ENCODE measurements around the gene CLC. TPM values are rescaled to one million over a fixed set of nuclear protein-coding genes. Genes with fewer than 3 reads are reported as not detected.

Gene CLC
- total and polyA plus RNA-seq, 11 donors, result 0.15 to 8.2 (median 1.2) TPM; not detected in 8

DNA sequence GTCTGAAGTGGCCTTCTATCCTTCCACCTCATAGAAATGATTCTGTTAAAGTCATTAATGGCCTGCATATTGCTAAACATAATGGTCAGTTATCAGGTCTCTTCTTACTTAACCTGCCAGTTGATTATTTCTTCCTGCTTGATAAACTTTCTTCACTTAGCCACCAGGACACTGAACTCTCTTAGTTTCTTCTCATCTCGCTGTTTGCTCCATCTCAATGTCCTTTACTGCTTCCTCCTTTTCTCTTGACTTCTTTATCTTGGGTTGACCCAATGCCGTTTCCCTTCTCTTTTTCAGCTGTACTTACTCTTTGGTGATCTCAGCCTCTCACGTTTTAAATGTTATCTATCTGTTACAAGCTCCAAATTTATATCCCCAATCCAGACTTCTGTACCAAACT is 17.1 kb upstream of the CLC start:
- no peaks in the 10 kb centered on the region for H3K9me3 ChIP-seq

DNA sequence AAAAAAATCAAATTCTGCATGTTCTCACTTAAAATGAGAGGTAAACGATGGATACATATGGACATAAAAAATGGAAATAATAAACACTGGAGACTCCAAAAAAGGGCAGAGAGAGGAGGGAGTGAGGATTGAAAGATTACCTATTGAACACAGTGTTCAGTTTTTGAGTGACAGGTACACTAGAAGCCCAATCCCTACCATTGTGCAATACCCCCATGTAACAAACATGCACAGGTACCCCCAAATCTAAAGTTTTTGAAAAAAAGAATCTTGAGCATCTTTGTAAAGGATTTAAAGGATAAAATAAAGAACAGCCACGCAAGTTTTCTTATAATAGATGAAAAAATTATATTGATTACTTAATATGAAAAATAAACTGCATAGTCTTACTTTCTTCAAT is 16.7 kb upstream of the CLC start:
- WGBS, 4 donors, result 67 to 77% (median 67%) methylated on average over 2 of the region's 2 CpGs

More for the DNA sequence above, 17.1 kb upstream of the CLC start:
- H3K27ac ChIP-seq, result no peak overlapping the region
- H3K4me3 ChIP-seq, result no peak overlapping the region
- ATAC-seq (no peak), DNase-seq (no peak)
- 48 to 52% (median 50%) methylated on average over 3 of the region's 3 CpGs for WGBS, 4 donors
- H3K4me1 ChIP-seq, result no peaks in the 10 kb centered on the region
- no peak for TF ChIP-seq POLR2A (IDR thresholded peaks at IDR 0.05)
- TF ChIP-seq, protein P1, sequence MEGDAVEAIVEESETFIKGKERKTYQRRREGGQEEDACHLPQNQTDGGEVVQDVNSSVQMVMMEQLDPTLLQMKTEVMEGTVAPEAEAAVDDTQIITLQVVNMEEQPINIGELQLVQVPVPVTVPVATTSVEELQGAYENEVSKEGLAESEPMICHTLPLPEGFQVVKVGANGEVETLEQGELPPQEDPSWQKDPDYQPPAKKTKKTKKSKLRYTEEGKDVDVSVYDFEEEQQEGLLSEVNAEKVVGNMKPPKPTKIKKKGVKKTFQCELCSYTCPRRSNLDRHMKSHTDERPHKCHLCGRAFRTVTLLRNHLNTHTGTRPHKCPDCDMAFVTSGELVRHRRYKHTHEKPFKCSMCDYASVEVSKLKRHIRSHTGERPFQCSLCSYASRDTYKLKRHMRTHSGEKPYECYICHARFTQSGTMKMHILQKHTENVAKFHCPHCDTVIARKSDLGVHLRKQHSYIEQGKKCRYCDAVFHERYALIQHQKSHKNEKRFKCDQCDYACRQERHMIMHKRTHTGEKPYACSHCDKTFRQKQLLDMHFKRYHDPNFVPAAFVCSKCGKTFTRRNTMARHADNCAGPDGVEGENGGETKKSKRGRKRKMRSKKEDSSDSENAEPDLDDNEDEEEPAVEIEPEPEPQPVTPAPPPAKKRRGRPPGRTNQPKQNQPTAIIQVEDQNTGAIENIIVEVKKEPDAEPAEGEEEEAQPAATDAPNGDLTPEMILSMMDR (IDR thresholded peaks at IDR 0.05), result no peak
- peaks cover 0 to 27% (median 2%) of the 10 kb centered on the region in 9 donors for H3K27me3 ChIP-seq
- no peaks in the 10 kb centered on the region for H3K36me3 ChIP-seq
- intact Hi-C loops (cut with DNase I), result no loop called here

DNA sequence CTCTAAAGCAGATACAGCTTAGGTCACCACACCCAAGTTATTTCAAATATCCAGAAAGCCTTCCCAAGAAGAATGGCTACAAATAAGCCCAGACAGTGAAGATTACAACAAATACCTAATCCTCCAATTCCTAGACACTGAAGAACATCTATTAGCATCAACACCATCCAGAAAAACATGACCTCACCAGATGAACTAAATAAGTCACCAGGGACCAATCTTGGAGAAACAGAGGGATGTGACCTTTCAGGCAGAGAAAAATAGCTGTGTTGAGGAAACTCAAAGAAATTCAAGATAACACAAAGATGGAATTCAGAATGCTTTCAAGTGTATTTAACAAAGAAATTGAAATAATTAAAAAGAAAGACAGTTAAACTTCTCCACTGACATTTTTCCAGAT is 15.0 kb upstream of the CLC start:
- TF ChIP-seq, protein P1 (IDR thresholded peaks at IDR 0.05), result no peak
- TF ChIP-seq POLR2A (IDR thresholded peaks at IDR 0.05), result no peak
- Histone ChIP-seq H3K36me3 (no peaks in the 10 kb centered on the region), H3K4me1 (no peaks in the 10 kb centered on the region), H3K27ac (no peak overlapping the region), H3K9me3 (no peaks in the 10 kb centered on the region), H3K4me3 (no peak overlapping the region), H3K27me3 (peaks cover 0 to 18% (median 0%) of the 10 kb centered on the region in 9 donors)
- no peak for ATAC-seq
- intact Hi-C loops (cut with DNase I), result no loop called here
- no peak for DNase-seq

More for the DNA sequence above, 16.7 kb upstream of the CLC start:
- intact Hi-C loops (cut with DNase I), result no loop called here
- Histone ChIP-seq H3K9me3 (no peaks in the 10 kb centered on the region), H3K36me3 (no peaks in the 10 kb centered on the region), H3K4me3 (no peak overlapping the region), H3K27ac (no peak overlapping the region), H3K27me3 (peaks cover 0 to 29% (median 2%) of the 10 kb centered on the region in 9 donors), H3K4me1 (no peaks in the 10 kb centered on the region)
- no peak for ATAC-seq
- DNase-seq, result no peak
- TF ChIP-seq, protein P1 (IDR thresholded peaks at IDR 0.05), result no peak
- no peak for TF ChIP-seq POLR2A (IDR thresholded peaks at IDR 0.05)

DNA sequence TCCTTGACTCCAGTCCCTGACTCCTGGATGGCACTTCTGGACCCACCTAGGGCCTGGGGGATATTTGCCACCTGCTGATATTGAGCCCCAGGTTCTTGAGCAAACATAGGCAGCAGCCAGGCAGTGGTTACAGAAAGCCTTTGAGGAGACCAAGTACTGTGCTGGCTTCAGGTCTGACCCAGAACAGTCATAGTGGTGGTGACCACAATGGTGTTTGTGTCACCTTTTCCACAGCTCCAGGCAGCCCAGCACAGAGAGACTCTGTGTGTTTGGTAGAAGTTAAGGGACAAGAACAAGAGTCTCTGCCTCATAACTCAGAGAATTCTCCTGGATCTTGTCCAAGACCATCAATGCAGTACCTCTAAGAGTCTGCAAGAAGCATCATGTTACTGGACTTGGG is 14.6 kb upstream of the CLC start:
- no peak for ATAC-seq
- TF ChIP-seq, protein P1 (IDR thresholded peaks at IDR 0.05), result no peak
- TF ChIP-seq POLR2A (IDR thresholded peaks at IDR 0.05), result no peak
- no peaks in the 10 kb centered on the region for H3K9me3 ChIP-seq
- peaks cover 0 to 16% (median 0%) of the 10 kb centered on the region in 9 donors for H3K27me3 ChIP-seq
- DNase-seq, result no peak
- intact Hi-C loops (cut with DNase I), result no loop called here
- H3K4me1 ChIP-seq, result no peaks in the 10 kb centered on the region
- H3K36me3 ChIP-seq, result no peaks in the 10 kb centered on the region
- no peak overlapping the region for H3K27ac ChIP-seq
- H3K4me3 ChIP-seq, result no peak overlapping the region

Data from heart left ventricle (tissue), 16 donors.